Adrenal gland (tissue), 19 donors: Measurements from ENCODE around the gene RASA2. TPM values are rescaled to one million over a fixed set of nuclear protein-coding genes. Genes with fewer than 3 reads are reported as not detected.

ENCODE experiments used
- DNase-seq, 7 donors: peaks; one replicate each; pipeline ENCODE4 v3.0.0-alpha.2; 2019 to 2020
- H3K27ac ChIP-seq, 5 donors: fragments of 200-600 bp; sonication (generic) in 4 of 5; 1 replicate in 3 of 5; 2 replicates in 2 of 5; pipeline versions ENCODE4 v1.5.1 to v1.8.0; 2016 to 2020; ENCODE audit warnings: mild to moderate bottlenecking in 1 of 5
- H3K27me3 ChIP-seq: fragments of 200-600 bp; 2 replicates; pipeline ENCODE4 v1.8.0; 2021
- H3K36me3 ChIP-seq, 2 donors: fragments of 200-600 bp; replicated peaks in 1 of 2; 1 replicate in 1 of 2; 2 replicates in 1 of 2; pipeline versions ENCODE4 v1.5.1 to v1.8.0; 2018 to 2022
- H3K4me1 ChIP-seq, 2 donors: fragments of 200-600 bp; replicated peaks in 1 of 2; 1 replicate in 1 of 2; 2 replicates in 1 of 2; pipeline versions ENCODE4 v1.5.1 to v1.8.0; 2018 to 2021
- H3K4me3 ChIP-seq, 4 donors: fragments of 200-600 bp; sonication (generic) in 3 of 4; one replicate each; pipeline ENCODE4 v1.5.1; 2016 to 2018
- H3K9me3 ChIP-seq, 3 donors: fragments of 200-600 bp; sonication (generic) in 1 of 3; replicated peaks in 1 of 3; 1 replicate in 2 of 3; 2 replicates in 1 of 3; pipeline versions ENCODE4 v1.5.1 to v1.8.0; 2016 to 2021
- CTCF ChIP-seq, 6 experiments: fragments of 450-650 bp in 4 of 6; fragments of 200-600 bp in 2 of 6; sonication (generic) in 1 of 6; IDR thresholded peaks; 1 replicate in 5 of 6; 2 replicates in 1 of 6; pipeline versions ENCODE4 v1.5.1 to v1.8.0; 2016 to 2021; ENCODE audit warnings: antibody characterized with exemption in 6 of 6, mild to moderate bottlenecking in 2 of 6, moderate library complexity in 1 of 6
- POLR2A ChIP-seq, 2 donors: fragments of 450-650 bp; IDR thresholded peaks; one replicate each; pipeline ENCODE4 v1.6.1; 2017; ENCODE audit warnings: antibody characterized with exemption in 2 of 2, mild to moderate bottlenecking in 2 of 2, moderate library complexity in 1 of 2
- WGBS, 4 donors: extraction: QIAGEN DNeasy Blood & Tissue Kit in 2 of 4; methylation state at CpG; one replicate each; pipeline versions ENCODE4 v1.1.5 to v1.1.7; 2013 to 2017; 5-methylcytosine and 5-hydroxymethylcytosine counted together
- intact Hi-C, 2 donors: fragments of 100-400 bp; cut with DNase I; formaldehyde crosslinking; loops; one replicate each; pipeline versions ENCODE4 v1.14.1 to v1.15.0; 2022 to 2023
- long read RNA-seq, 10 donors: library from polyadenylated mRNA in 3 of 10; unstranded in 2 of 10; stranded (forward) in 1 of 10; transcript quantifications; one replicate each; pipeline ENCODE4 v2.0.0 and lab custom pipeline, GENCODE V29; 2021 to 2026
- polyA plus RNA-seq, 3 donors: library from polyadenylated mRNA; stranded (reverse); fragments of 200-250 nt in 2 of 3; fragments of 350-450 nt in 1 of 3; fragmentation: Illumina TruSeq in 1 of 3; extraction: RNeasy Lipid Tissue Mini Kit (QIAGEN cat#74804) in 1 of 3; gene quantifications; one replicate each; pipeline ENCODE4 v1.2.3, GENCODE V29; 2013 to 2014
- total RNA-seq, 9 donors: library from RNA; depleted of rRNA in 4 of 9; stranded (reverse); fragments of >200 nt in 4 of 9; fragments of 120-200 nt in 1 of 9; fragmentation: NEBNext Ultra II Directional in 1 of 9; extraction: Animal tissue kit (Norgen Biotek cat#: 25700) in 1 of 9; gene quantifications; one replicate each; pipeline versions ENCODE4 v1.1.0 to v1.2.4, GENCODE V29; 2013 to 2023
- donor health status: healthy with polysubstance abuse.
- donor health status: Bipolar disorder and iron deficiency.
- donor health status: DM: yes; HTN: yes; CAD: no.
- donor health status: DM: no; HTN: no; CAD: no.
- donor health status: DM: no; HTN: no; CAD: no.
- donor health status: DM: yes; HTN: yes; CAD: no.

RASA2 gene
- 10 to 100 TPM in 6 of 9 donors, 1 to 10 TPM in 3; 8.8 to 52.5 (median 12.5) TPM for total RNA-seq
- polyA plus RNA-seq = 1 to 10 TPM; 5.7 to 7.3 (median 6.3) TPM
- long read RNA-seq, donor 1 = 0 reads
- long read RNA-seq, donor 2 = 0 reads
- long read RNA-seq, donor 3, full-length matches to known transcripts = 3 of 3 reads
- long read RNA-seq, donor 3, partial matches to known transcripts = 0 of 3 reads
- long read RNA-seq, donor 3, other reads (novel, unspliced or antisense) = 0 of 3 reads
- long read RNA-seq, donor 4, full-length matches to known transcripts = 2 of 5 reads
- long read RNA-seq, donor 4, partial matches to known transcripts = 0 of 5 reads
- long read RNA-seq, donor 4, other reads (novel, unspliced or antisense) = 3 of 5 reads
- long read RNA-seq, donor 5, partial matches to known transcripts = 1 of 2 reads
- long read RNA-seq, donor 5, other reads (novel, unspliced or antisense) = 1 of 2 reads
- long read RNA-seq, donor 6, partial matches to known transcripts = 1 of 2 reads
- long read RNA-seq, donor 6, other reads (novel, unspliced or antisense) = 1 of 2 reads
- long read RNA-seq, donor 7 = 0 reads
- long read RNA-seq, donor 8, full-length matches to known transcripts = 2 of 2 reads
- long read RNA-seq, donor 8, partial matches to known transcripts = 0 of 2 reads
- long read RNA-seq, donor 8, other reads (novel, unspliced or antisense) = 0 of 2 reads
- long read RNA-seq, donor 9 = 0 reads
- long read RNA-seq, donor 10 = 0 reads

DNA sequence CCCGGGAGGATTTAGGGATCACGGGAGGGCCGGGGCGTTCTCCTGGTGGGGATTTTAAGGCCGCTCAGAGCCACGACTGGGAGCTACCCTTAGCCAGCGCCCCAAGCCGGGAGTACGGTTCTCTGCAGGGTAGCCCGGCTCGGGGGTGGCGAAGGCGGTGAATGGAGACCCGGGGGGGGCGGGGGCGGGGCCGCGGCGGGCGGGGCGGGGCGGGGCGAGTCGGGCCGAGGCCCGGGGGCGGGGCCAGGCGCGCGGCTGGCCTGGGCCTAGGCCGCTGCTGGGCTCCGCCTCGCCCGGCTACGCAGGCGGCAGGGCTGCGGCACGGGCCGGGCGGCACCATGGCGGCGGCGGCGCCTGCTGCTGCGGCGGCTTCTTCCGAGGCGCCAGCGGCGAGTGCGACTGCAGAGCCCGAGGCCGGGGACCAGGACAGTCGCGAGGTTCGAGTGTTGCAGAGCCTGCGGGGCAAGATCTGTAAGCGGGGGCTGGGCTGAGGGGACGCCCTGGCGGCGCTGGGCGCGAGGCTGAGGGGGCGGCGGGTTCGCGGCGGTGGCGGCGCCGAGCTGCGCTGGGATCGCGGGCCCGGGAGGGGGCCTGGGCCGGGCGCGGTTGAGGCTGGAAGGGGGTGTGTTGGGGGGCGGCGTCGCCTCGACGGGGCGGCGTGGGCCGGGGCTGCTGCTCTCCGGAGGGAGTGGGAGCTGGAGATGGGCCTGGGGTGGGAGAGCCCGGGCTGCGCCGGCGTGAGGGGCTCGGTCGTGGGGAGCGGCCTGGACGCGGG is at the start of gene RASA2:
TSS of gene RASA2 (plus strand) at position 282 of the 775 bp plus-strand sequence. CDS start at position 339, 57 bp downstream.
- Histone ChIP-seq H3K27ac (peak within 1 kb of the TSS; percentile 71 to 99 (median 93)), H3K4me3 (peak within 1 kb of the TSS; percentile 41 to 97 (median 61)), H3K4me1 (peaks cover 0 to 26% of the 10 kb centered on the region in 2 donors), H3K27me3 (no peaks in the 10 kb centered on the region), H3K36me3 (no peaks in the 10 kb centered on the region), H3K9me3 (no peaks in the 10 kb centered on the region)
- TF ChIP-seq CTCF (IDR thresholded peaks at IDR 0.05) (peak in 1 of 6 experiments; percentile 15), POLR2A (IDR thresholded peaks at IDR 0.05) (peak; percentile 85 to 88)
- 0 to 1% (median 1%) methylated on average over 6 to 87 of the region's 96 CpGs for WGBS, 4 donors
- intact Hi-C loops = no loop called here
- peak; percentile 64 to 85 (median 71) for DNase-seq

GRCh38 chr3:141439589-141439988 is 47.2 kb upstream of the RASA2 start:
- WGBS, 4 donors = 68 to 80% (median 72%) methylated on average over 3 of the region's 3 CpGs
- H3K9me3 ChIP-seq = no peaks in the 10 kb centered on the region
- peaks cover 0 to 36% of the 10 kb centered on the region in 2 donors for H3K36me3 ChIP-seq
- no peak overlapping the region for H3K4me3 ChIP-seq
- intact Hi-C loops = no loop called here
- H3K4me1 ChIP-seq = peaks cover 20 to 54% of the 10 kb centered on the region in 2 donors
- TF ChIP-seq CTCF (IDR thresholded peaks at IDR 0.05) = no peak
- TF ChIP-seq POLR2A (IDR thresholded peaks at IDR 0.05) = no peak
- DNase-seq = no peak
- no peaks in the 10 kb centered on the region for H3K27me3 ChIP-seq
- H3K27ac ChIP-seq = peak overlapping the region in 4 of 5 donors; percentile 17 to 70 (median 47)

- DNase-seq = no peak
- peak overlapping the region in 3 of 5 donors; percentile 41 to 70 (median 45) for H3K27ac ChIP-seq
- H3K4me3 ChIP-seq = no peak overlapping the region
- TF ChIP-seq CTCF (IDR thresholded peaks at IDR 0.05) (no peak), POLR2A (IDR thresholded peaks at IDR 0.05) (no peak)
- intact Hi-C loops = no loop called here
- H3K9me3 ChIP-seq = no peaks in the 10 kb centered on the region
- H3K4me1 ChIP-seq = peaks cover 19 to 40% of the 10 kb centered on the region in 2 donors
- H3K36me3 ChIP-seq = peaks cover 0 to 49% of the 10 kb centered on the region in 2 donors
- no peaks in the 10 kb centered on the region for H3K27me3 ChIP-seq
- WGBS, 4 donors = 96 to 100% (median 98%) methylated on average over 3 of the region's 3 CpGs
These were observed 45.9 kb upstream of the RASA2 start for GRCh38 chr3:141440942-141441341.
